NCI-H2171 treated with DMSO at 0.1 percent for 48 hours (cell line): Measurements from ENCODE around the gene C1QTNF7.
A peak's percentile ranks its signal among the peaks of the same experiment; 100 is the strongest.

Experiments used
- DNase-seq: peaks from one replicate; lab custom pipeline; 2025; lab: John Stamatoyannopoulos, UW

C1QTNF7 gene

GRCh38 chr4:15427701-15428100 lies at the start of gene C1QTNF7:
C1QTNF7 (plus strand) TSS chr4:15428033; CDS start chr4:15435744, 7,711 bp downstream.
- no peak for DNase-seq

GRCh38 chr4:15378062-15378461 lies 49.8 kb upstream of the C1QTNF7 start:
- DNase-seq = no peak

- DNase-seq = no peak
Measured at GRCh38 chr4:15378493-15378892, 49.3 kb upstream of the C1QTNF7 start.

- no peak for DNase-seq
Measured at GRCh38 chr4:15381806-15382338, 46.0 kb upstream of the C1QTNF7 start.

- DNase-seq = no peak
Measured at GRCh38 chr4:15382669-15383273, 45.1 kb upstream of the C1QTNF7 start.

- no peak for DNase-seq
Measured at GRCh38 chr4:15385515-15385914, 42.3 kb upstream of the C1QTNF7 start.

- DNase-seq = no peak
Measured at GRCh38 chr4:15385928-15386327, 41.9 kb upstream of the C1QTNF7 start.

GRCh38 chr4:15390494-15390893 lies 37.3 kb upstream of the C1QTNF7 start:
- DNase-seq = no peak

- DNase-seq = no peak
Measured at GRCh38 chr4:15392053-15392805, 35.6 kb upstream of the C1QTNF7 start.

- no peak for DNase-seq
Measured at GRCh38 chr4:15395311-15395710, 32.5 kb upstream of the C1QTNF7 start.

- DNase-seq = peak; percentile 1
Measured at GRCh38 chr4:15396157-15396800, 31.6 kb upstream of the C1QTNF7 start.

- no peak for DNase-seq
Measured at GRCh38 chr4:15398001-15398400, 29.8 kb upstream of the C1QTNF7 start.

- no peak for DNase-seq
Measured at GRCh38 chr4:15398732-15399131, 29.1 kb upstream of the C1QTNF7 start.

- no peak for DNase-seq
Measured at GRCh38 chr4:15400226-15400625, 27.6 kb upstream of the C1QTNF7 start.

- no peak for DNase-seq
Measured at GRCh38 chr4:15400981-15401671, 26.7 kb upstream of the C1QTNF7 start.

GRCh38 chr4:15402146-15402545 lies 25.7 kb upstream of the C1QTNF7 start:
- DNase-seq = no peak

GRCh38 chr4:15402974-15403373 lies 24.9 kb upstream of the C1QTNF7 start:
- no peak for DNase-seq

GRCh38 chr4:15405018-15405417 lies 22.8 kb upstream of the C1QTNF7 start:
- DNase-seq = no peak

- DNase-seq = no peak
Measured at GRCh38 chr4:15410750-15411149, 17.1 kb upstream of the C1QTNF7 start.

- no peak for DNase-seq
Measured at GRCh38 chr4:15412461-15412860, 15.4 kb upstream of the C1QTNF7 start.

GRCh38 chr4:15413010-15413622 lies 14.7 kb upstream of the C1QTNF7 start:
- DNase-seq = no peak

GRCh38 chr4:15413623-15414019 lies 14.2 kb upstream of the C1QTNF7 start:
- no peak for DNase-seq
